ENCODE data around the gene MTRF1. TPM values are rescaled to one million over a fixed set of nuclear protein-coding genes. Genes with fewer than 3 reads are reported as not detected.

The MTRF1 gene
- total and polyA plus RNA-seq, 12 donors: 6.6 to 18.7 (median 10.3) TPM

DNA sequence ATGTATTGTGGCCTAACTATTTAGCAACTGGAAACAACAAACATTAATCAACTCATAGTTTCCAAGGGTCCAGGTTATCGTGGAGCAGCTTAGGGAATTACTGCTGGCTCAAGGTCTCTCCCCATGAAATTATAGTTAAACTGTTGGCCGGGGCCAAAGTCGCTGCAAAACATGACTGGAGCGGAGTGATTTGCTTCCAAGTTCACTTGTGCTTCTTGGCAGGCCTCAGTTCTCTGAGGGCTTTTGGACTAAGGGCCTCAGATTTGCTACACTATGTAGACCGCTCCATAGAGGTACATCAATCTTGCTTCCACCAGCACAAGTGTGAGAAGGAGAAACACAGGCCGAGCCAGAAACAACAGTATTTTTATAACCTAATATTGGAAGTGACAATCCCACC is 59.6 kb downstream of the MTRF1 start:
- Histone ChIP-seq H3K27ac (no peak overlapping the region), H3K4me1 (no peaks in the 10 kb centered on the region), H3K4me3 (no peak overlapping the region), H3K9me3 (peaks cover 0 to 15% (median 3%) of the 10 kb centered on the region in 11 donors), H3K36me3 (no peaks in the 10 kb centered on the region), H3K27me3 (no peaks in the 10 kb centered on the region)
- WGBS, 2 donors: 92 to 94% methylated on average over 6 of the region's 6 CpGs
- ATAC-seq (no peak), DNase-seq (no peak)
- intact Hi-C loops (cut with DNase I): loop anchor here in 1 of 10 donors (5.0 kb wide), 1 partner anchor 77 kb away; no protein-coding TSS in a partner anchor
- no peak for TF ChIP-seq CTCF (IDR thresholded peaks at IDR 0.05)

DNA sequence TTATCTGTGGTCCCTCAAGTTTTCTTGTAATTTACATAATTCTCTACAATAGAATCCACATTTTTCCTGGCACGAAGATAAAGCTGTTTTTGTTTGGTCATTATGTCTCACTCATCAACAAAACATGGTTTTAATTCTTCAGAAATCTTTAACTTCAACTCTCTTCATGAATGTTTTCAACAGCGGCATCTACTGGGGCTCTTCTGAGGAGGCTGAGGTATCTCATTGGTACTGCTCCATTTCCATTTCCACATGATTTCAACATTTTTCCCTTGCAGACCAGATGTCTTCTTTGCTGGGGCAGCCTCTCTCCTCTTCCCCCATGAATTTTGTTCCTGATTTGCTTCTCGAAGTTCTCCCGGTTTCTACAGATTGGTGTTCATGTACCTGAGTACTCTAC is 63.2 kb downstream of the MTRF1 start:
- intact Hi-C loops (cut with DNase I): loop anchor here in 1 of 10 donors (5.0 kb wide), 1 partner anchor 73 kb away; no protein-coding TSS in a partner anchor
- ATAC-seq: no peak
- Histone ChIP-seq H3K4me1 (no peaks in the 10 kb centered on the region), H3K9me3 (no peaks in the 10 kb centered on the region), H3K4me3 (no peak overlapping the region), H3K36me3 (no peaks in the 10 kb centered on the region), H3K27ac (no peak overlapping the region), H3K27me3 (no peaks in the 10 kb centered on the region)
- no peak for DNase-seq
- WGBS, 2 donors: 87 to 90% methylated on average over 4 of the region's 4 CpGs
- TF ChIP-seq CTCF (IDR thresholded peaks at IDR 0.05): no peak

GRCh38 chr13:41199526-41199925 is 63.9 kb downstream of the MTRF1 start:
- TF ChIP-seq CTCF (IDR thresholded peaks at IDR 0.05): no peak
- no peaks in the 10 kb centered on the region for H3K27me3 ChIP-seq
- no peak overlapping the region for H3K27ac ChIP-seq
- intact Hi-C loops (cut with DNase I): loop anchor here in 5 of 10 donors (5.0 to 10.0 kb wide), 4 partner anchors 65 to 135 kb away; partner anchors contain the start of genes KBTBD6 (in 3 of the 5) and WBP4 (in 1 of the 5)
- H3K36me3 ChIP-seq: no peaks in the 10 kb centered on the region
- H3K4me3 ChIP-seq: no peak overlapping the region
- DNase-seq (no peak), ATAC-seq (no peak)
- H3K4me1 ChIP-seq: no peaks in the 10 kb centered on the region
- 94% methylated on average over 2 of the region's 2 CpGs for WGBS, 2 donors
- no peaks in the 10 kb centered on the region for H3K9me3 ChIP-seq

DNA sequence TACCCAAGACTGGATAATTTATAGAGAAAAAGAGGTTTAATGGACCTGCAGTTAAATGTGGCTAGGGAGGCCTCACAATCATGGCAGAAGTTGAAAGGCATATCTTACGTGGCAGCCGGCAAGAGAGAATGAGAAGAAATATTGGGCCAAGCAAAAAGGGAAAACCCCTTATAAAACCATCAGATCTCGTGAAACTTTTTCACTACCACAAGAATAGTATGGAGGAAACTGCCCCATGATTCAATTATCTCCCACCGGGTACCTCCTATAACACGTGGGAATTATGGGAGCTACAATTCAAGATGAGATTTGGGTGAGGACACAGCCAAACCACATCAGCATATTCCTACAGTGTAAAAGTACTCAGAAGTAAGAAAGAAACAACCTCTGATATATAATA is 64.3 kb downstream of the MTRF1 start:
- no peak for TF ChIP-seq CTCF (IDR thresholded peaks at IDR 0.05)
- Histone ChIP-seq H3K27ac (no peak overlapping the region), H3K4me1 (no peaks in the 10 kb centered on the region), H3K27me3 (no peaks in the 10 kb centered on the region), H3K4me3 (no peak overlapping the region), H3K36me3 (no peaks in the 10 kb centered on the region), H3K9me3 (no peaks in the 10 kb centered on the region)
- intact Hi-C loops (cut with DNase I): loop anchor here in 5 of 10 donors (5.0 to 10.0 kb wide), 4 partner anchors 64 to 134 kb away; partner anchors contain the start of genes KBTBD6 (in 3 of the 5) and WBP4 (in 1 of the 5)
- WGBS, 2 donors: 79 to 84% methylated on average over 5 of the region's 5 CpGs
- no peak for DNase-seq
- ATAC-seq: no peak
